Right forelimb (tissue), 1 donor: ENCODE results near the gene CRYBA1.
"Not testable (repeated sequence)": the region's sequence is repeated elsewhere in the genome, so short reads cannot be mapped to it uniquely, and the experiment has no call there.

Experiments used
- DNase-seq: peaks from one replicate; pipeline ENCODE4 v3.0.0-alpha.2; 2018

The CRYBA1 gene

DNA sequence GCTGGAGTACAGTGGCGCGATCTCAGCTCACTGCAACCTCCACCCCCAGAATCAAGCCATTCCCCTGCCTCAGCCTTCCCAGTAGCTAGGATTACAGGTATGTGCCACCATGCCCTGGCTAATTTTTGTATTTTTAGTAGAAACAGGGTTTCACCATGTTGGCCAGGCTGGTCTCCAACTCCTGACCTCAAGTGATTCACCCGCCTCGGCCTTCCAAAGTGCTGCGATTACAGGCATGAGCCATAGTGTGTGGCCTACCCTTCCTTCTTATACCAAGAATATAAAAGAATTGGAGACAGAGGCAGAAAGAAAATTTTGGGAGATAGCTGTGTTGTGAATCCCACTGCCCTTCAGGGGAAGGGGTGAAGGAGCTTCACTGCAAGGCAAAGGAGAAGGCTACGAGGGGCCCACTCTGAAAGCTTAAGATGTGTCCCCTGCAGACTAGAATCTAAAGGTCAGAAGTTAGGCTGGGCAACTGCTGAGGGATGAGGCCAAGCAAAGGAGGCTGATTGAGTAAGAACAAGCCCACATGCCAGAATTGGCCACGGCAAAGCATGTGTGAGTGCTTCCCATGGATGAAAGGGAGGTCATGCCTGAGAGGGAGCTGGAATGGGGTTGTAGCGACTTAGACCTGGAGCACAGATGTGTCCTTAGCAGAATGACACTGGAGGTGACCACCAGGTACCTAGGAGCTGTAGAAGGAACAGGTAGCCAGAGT lies 8.4 kb upstream of the CRYBA1 start:
- no peak for DNase-seq

DNA sequence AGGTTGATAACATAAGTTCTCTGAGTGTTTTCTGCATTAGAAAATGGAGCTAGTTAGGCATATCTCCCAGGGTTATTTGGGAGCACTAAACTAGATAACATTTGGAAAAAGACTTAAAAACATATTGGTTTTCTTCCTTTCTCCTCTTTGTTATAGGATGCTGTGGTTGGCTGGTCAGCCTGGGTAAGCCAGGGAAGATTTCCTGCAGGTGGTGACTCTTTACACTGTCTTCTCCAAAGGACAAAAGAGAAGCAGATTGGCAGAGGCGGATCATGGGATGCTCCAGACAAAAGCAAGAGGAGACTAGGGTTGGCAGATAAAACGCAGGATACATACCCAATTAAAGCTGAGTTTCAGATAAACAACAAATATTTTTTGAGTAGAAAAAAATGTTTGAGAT lies 6.2 kb upstream of the CRYBA1 start:
- no peak for DNase-seq

DNA sequence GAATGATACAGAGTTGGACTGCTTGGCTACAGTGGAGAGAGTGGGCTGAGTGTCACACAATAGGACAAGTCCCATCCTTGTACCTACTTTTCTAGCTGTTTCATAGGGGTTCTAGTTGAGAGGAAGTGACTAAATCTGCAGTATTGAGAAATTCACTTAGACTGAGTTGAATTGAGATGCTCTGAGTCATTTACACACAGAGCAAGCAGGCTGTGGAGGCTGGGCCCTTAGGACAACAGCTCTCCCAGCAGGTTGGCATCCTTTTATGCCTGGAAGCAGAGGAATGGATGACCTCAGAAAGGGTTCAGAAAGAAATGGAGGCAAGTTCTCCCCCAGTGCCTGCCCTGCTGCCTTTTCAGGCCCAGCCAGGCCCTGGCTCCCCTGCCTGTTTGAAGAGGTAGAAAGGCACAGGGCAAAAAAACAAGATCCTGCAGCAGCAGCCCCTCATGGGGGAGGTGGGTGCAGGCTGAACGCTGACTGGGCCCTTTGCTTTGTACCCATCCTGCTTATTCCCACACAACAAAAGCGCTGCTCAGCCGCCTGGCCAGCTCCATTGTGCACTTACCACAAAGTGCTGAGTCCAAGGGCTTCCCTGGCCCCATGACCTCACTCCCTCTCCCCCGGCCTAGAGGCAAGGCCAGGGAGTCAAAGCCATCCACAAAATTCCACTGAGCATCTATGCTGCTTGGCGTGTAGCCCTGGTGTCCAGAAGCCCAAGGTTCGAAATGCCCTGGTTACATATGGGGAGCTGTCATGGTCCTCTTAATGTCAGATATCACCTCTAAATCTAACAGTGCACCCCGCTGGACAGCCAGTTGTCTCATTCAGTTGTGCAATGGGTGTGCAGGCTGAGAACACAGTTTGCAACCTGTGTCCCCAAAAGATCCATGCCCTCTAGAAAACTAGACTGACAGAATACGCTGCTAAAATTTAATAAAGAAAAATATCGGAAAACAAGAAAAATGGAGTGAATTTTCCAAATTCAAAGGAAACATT lies 5.4 kb upstream of the CRYBA1 start:
- DNase-seq = no peak

DNA sequence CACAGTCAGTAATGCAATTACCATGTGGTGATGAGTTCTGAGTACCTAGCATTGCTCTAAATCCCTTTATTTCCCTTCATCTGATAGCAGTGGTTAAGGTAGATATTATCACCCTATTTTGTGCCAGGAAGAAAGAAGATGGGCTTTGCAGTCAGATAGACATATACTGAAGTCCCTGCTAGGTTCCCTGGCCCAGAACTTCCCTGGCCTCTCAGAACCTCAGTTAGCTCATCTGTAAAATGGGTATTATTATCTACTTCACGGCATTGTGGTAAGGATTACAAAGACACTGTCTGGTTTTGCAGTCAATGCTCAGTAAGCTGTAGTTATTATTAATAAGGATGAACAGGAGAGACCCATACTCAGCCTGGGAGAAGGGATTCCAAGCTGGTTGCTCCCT lies 4.6 kb upstream of the CRYBA1 start:
- DNase-seq = no peak

DNA sequence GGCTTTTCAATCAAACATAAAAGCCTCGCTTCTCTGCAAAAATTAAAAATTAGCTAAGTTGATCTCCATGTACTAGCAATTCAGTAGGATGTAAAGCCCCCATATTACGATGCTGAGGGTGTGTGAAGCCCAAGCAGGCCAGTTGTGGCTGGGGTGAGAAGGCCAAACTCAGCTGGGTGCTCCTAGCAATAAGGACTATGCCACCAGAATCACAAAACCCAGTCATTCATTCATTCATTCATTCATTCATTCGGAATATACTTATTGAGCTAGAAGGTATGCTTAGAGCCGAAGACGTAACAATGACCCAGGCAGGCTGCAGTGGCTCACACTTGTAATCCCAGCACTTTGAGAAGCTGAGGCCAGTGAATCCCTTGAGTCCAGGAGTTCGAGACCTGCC lies 3.9 kb upstream of the CRYBA1 start:
- no peak for DNase-seq

GRCh38 chr17:29243792-29244191 lies 2.9 kb upstream of the CRYBA1 start:
- peak; percentile 41 for DNase-seq

DNA sequence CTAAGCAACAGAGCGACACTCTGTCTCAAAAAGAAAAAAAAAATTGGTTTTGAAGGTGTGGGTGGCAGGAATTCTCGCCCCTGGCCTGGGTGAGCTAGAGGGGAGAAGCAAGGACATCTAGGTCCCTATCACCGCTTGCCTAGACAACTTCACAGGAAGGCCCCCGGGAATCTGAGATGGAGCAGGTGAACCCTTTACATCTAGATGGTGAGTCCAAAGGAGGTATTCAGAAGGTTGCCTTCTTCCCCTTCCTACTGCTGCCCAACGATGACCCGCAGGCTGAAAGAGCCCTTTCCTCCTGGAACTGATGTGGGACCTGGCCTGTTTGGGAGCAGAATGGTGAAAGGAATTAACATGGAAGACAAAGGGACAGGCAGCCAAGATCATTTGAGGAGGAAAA lies 1.3 kb upstream of the CRYBA1 start:
- DNase-seq = no peak

DNA sequence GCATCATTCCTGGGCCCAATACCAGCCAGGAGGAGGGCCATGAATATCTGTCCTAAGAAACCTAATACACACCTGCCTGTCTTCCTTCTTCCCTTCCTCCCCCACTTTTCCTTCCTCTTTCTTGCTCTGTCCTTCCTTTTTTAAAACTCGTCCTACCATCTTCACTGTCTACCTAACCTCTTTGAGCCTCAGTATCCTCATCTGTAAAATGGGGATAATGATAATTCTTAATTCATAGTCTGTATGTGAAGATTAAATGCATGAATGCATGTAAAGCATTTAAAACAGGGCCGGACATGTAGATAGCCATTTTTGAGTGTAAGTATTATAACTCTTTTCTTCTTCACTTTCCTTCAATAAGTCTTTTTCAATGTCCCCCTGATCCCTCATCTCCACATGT lies 560 bp downstream of the CRYBA1 start:
- DNase-seq = no peak

- no peak for DNase-seq
These were observed 2.2 kb downstream of the CRYBA1 start for GRCh38 chr17:29248845-29249244.

DNA sequence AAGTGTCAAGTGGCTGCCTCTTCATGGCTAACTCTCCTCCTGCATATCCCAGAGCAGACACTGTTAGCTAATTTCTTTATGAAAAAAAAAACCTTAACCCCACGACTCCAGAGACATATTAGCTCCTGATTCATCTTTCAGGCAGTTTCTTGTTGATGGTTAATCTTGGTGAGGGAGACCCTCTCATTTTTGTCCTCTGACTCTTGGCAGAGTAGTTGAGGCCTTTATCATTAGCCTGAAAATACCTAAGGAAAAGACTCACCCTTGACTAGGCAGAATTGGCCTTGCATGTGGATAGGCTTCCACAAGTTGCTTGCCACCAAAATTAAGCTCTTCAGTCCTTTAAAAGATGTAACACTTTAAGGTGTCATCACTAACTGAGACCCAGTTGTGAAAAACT lies 4.0 kb downstream of the CRYBA1 start:
- no peak for DNase-seq

DNA sequence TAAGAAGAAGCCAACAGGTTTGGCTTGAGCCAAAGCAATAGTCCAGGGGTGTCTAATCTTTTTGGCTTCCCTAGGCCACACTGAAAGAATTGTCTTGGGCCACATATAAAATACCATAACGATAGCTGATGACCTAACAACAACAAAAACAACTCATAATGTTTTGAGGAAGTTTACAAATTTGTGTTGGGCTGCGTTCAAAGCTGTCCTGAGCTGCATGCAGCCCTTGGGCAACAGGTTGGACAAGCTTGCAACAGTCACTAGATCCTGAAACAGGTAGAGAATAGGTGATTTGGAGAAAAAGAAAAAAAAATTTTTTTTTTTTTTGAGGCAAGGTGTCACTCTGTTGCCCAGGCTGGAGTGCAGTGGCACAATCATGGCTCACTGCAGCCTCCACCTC lies 4.5 kb downstream of the CRYBA1 start:
- DNase-seq = no peak

GRCh38 chr17:29252101-29252791 lies 5.6 kb downstream of the CRYBA1 start:
- DNase-seq = no peak

- no peak for DNase-seq
These were observed 6.4 kb downstream of the CRYBA1 start for GRCh38 chr17:29253037-29253436.

DNA sequence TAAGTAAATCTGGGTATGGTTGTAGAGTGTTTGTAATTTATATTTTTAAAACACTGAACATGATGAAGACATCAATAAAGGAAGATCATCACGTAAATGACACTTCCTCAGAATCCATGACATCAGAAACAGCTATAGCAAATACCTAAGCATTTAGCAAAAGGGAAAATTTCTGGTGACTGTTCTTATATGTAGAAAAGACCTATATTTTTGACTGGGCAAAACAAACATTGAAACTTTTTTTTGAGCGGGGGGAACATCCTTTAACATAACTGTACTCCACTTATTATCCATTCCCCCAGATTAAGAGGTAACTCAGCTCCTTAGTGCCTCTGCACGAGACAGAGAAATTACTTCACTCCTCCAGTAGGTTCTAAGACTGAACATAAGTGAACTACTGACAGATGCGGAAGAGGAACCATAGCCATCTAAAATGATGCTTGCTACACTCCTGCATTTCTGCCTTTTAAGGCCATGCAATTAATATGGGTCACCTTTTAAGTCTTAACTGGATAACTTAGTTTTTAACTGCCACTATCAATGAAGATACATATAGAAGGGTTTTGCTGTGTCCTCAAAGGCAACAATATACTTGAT lies 9.4 kb downstream of the CRYBA1 start:
- DNase-seq = no peak

GRCh38 chr17:29256735-29257466 lies 10.2 kb downstream of the CRYBA1 start:
- DNase-seq = no peak

- no peak for DNase-seq
These were observed 11.1 kb downstream of the CRYBA1 start for GRCh38 chr17:29257756-29258155.

GRCh38 chr17:29263916-29264315 lies 17.3 kb downstream of the CRYBA1 start:
- no peak for DNase-seq

DNA sequence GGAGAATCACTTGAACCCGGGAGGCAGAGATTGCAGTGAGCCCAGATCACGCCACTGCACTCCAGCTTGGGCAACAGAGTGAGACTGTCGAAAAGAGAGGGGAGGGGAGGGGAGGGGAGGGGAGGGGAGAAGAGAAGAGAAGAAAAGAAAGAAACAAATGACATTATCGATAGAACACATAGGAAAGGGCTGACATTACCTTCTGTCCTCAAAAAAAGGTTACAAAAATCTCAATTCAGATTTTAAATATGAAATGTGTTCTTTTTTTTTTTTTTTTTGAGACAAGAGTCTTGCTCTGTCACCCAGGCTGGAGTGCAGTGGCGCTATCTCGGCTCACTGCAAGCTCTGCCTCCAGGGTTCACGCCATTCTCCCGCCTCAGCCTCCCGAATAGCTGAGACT lies 25.3 kb downstream of the CRYBA1 start:
- not testable (repeated sequence) for DNase-seq

DNA sequence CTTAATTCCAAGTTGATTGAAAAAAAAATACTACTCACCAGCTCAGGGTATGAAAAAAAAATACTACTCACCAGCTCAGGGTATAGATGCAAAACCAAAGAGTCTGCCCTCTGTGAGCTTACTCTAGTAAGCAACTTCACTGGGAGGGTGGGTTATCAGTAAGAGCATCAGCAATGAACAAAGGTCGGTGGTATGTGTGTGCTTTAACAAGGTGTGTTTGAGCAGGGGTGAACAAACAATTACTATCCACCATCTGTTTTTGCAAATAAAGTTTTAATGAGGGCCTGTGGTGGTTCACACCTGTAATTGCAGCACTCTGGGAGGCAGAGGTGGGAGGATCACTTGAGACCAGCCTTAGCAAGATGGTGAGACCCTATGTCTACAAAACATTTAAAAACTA lies 27.3 kb downstream of the CRYBA1 start:
- DNase-seq = no peak

DNA sequence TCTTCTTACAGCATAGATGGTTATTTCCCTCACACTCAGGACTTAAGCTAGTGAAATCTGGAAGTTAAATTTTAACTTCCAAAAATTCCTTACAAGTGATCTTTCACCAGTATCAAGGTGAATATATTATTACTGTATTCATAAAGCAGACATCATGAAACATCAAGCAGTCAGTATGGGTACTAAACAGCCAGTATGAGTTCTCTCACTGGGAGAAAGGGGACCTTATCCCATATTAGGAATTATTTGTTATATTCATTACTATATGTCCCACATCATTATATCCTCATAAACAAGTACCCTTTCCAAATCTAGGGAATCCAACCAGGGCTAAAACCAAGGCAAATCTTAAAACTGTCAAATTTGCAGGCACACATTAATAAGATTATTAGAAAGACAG lies 32.0 kb downstream of the CRYBA1 start:
- DNase-seq = no peak

DNA sequence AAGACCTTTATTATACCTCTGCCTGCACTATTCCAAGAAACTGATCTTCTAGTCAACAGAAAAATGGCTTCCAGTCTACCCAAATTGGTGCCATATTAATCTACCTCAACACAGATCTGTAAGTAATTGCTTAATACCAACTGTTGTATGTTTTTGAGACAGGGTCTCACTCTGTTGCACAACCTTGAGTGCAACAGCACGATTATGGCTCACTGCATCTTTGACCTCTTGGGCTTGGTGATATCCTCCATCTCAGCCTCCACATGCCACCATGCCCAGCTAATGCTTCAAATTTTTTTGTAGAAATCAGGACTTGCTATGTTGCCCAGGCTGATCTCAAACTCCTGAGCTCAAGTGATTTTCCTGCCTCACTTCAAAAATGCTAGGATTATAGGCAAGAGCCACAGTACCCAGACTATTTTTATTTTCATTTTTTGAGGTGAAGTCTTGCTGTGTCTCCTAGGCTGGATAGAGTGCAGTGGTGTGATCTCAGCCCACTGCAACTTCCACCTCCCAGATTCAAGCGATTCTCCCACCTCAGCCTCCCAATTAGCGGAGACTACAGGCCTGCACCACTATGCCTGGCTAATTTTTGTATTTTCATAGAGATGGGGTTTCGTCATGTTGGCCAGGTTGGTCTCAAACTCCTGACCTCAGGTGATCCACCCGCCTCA lies 32.9 kb downstream of the CRYBA1 start:
- no peak for DNase-seq

DNA sequence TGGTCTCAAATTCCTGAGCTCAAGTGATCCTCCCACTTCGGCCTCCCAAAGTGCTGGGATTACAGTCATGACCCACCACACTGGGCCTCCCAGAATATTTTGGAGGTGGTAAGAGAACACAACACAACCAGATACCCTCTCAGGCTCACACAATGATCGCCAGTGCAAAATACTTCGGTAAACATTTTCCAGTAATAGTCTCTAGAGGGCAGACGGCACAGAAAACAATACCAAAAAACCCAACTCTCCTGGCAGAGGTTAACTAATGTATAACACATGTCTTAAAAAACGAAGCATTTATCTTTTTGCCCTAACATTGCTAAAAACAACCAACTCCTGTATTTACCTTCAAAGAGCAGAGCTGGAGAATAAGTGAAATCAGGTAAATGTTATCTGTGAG lies 36.8 kb downstream of the CRYBA1 start:
- no peak for DNase-seq
